ENCODE results near the gene RELL2.

Gene RELL2

DNA sequence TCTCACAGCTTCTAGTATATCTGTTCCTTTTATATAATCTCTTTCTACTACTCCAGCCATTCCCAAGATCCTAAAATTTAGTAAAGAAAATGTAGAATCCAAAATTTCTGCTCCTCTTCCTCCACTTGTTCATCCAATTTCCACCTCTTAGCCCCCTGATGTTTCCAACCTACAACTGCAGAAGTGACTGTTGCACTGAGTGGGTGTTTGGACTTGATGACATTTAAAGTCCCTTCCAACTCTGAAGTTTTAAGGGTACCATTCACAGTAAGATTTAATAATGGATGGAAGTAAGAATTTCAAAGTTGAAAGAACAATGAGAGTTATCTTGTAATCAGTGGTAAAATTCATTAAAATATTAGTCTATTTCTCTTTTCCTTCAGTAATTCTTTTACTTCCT lies 23.5 kb upstream of the RELL2 start:
- peak overlapping the region; percentile 67 for H3K4me3 Mint-ChIP-seq

DNA sequence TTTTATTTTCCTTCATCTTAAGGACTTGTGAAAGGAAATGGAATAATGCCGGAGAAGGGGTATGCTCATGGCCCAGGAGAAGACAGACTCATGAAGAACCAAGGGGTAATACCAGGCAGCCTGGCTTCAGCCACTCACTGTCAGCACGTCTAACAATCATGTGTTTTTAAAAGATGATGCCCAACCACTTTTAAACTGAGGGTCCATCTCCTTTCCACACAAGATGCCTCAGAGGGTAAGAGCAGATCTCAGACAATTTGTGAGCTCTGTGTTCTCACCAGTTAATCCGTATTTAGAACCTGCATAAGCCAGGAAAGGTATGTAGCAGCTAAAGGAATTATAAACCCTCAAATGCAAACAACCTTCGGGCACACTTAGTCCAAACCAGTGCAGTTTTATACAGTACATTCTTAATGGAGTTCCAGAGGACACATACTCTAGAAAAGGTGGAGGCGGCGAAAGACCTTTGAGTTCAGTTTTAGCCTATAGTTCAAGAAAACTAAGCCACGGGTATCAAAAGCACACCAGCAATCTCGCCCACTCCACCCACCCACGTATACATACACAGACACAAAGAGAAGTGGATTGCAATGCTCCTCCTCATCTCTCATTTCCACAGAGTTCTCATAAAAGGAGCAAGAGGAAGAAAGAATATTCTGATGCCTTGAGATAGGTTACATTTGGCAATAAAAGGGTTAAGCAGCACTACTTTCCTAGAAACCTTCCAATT lies 20.6 kb upstream of the RELL2 start:
- Mint-ChIP-seq H3K9me3 (no peaks in the 10 kb centered on the region), H3K4me1 (peaks cover 69% of the 10 kb centered on the region), H3K4me3 (peak overlapping the region; percentile 97), H3K36me3 (peaks cover 6% of the 10 kb centered on the region), H3K27ac (peak overlapping the region; percentile 99), H3K27me3 (no peaks in the 10 kb centered on the region)

More for the DNA sequence above, 23.5 kb upstream of the RELL2 start:
- H3K27ac Mint-ChIP-seq = peak overlapping the region; percentile 6
- no peaks in the 10 kb centered on the region for H3K27me3 Mint-ChIP-seq
- H3K4me1 Mint-ChIP-seq = peaks cover 82% of the 10 kb centered on the region
- H3K9me3 Mint-ChIP-seq = no peaks in the 10 kb centered on the region
- peaks cover 9% of the 10 kb centered on the region for H3K36me3 Mint-ChIP-seq

DNA sequence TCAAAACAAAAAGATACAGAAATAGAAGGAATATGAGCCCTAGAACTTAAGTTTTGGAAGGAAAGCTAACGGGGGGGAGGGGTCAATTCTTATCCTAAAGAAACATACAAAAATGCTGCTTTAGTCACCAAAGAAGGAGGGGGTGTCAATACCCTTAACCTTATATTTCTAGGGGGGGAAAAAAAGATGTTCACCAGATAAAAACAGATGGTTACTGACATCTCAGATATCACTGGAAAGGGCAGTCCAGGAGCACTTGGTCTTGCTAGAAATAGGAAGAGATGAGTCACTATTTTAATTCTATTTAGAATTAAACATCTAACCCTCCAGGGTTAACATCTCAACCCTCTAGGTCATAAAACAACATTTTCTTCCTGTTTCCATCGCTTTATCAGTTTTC lies 19.7 kb upstream of the RELL2 start:
- no peaks in the 10 kb centered on the region for H3K27me3 Mint-ChIP-seq
- no peaks in the 10 kb centered on the region for H3K9me3 Mint-ChIP-seq
- H3K36me3 Mint-ChIP-seq = peaks cover 6% of the 10 kb centered on the region
- H3K4me1 Mint-ChIP-seq = peaks cover 70% of the 10 kb centered on the region
- peak overlapping the region; percentile 97 for H3K4me3 Mint-ChIP-seq
- H3K27ac Mint-ChIP-seq = peak overlapping the region; percentile 99

DNA sequence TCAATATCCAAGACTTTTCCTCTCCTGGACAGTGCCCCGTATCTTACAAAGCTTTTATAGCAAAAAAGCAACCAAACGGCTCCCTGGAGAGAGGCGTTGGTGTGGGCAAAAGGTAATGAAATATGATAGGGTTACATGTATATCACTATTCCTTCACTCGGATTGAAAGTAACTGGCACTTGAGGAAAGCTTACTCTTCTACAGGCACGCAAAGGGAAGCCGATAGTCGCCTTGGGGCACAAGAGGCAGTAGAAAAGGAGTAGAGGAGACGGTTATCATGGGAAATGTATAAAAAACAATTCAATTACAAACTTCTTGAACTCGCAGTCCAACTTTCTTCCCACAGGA lies 19.1 kb upstream of the RELL2 start:
- H3K4me1 Mint-ChIP-seq = peaks cover 68% of the 10 kb centered on the region
- peaks cover 6% of the 10 kb centered on the region for H3K36me3 Mint-ChIP-seq
- H3K27ac Mint-ChIP-seq = peak overlapping the region; percentile 99
- no peaks in the 10 kb centered on the region for H3K9me3 Mint-ChIP-seq
- peak overlapping the region; percentile 97 for H3K4me3 Mint-ChIP-seq
- H3K27me3 Mint-ChIP-seq = no peaks in the 10 kb centered on the region

DNA sequence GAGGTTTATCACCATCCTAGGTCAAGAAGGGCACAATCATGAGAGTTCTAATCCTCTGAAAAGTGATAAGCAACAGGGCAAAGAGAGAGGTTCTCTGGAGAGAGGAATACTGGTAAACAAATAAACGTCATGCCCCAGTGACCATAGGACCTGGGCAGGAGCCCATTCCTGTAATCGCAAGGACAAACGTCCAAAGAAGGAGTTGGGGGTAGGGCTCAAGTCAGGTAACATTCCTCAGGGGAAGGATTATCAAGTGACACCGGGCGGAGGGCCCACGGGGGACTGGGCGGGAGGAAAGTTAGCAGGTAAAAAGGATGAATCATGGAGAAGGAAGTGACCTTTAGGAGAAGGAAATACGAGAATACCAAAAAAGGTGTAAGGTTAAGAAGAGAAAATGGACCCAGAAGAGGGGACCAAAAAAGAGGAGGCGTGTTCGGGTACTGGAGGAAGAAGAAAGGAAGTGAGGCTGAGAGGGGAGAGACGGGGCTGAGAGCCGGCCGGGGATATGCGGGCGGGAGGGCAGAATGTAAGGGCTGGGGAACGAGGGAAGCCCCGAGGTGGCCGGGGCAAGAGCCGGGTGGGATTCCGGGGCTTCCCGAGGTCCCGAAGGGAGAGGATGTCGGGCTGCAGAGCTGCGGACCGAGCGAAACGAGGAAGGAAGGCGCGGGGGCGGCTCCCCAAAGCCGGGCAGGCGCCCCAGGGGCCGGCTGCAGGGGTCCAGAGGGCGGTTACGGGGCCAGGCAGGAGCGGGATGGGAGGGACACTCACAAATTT lies 18.6 kb upstream of the RELL2 start:
- Mint-ChIP-seq H3K36me3 (peaks cover 5% of the 10 kb centered on the region), H3K4me1 (peaks cover 67% of the 10 kb centered on the region), H3K27ac (peak overlapping the region; percentile 99)

DNA sequence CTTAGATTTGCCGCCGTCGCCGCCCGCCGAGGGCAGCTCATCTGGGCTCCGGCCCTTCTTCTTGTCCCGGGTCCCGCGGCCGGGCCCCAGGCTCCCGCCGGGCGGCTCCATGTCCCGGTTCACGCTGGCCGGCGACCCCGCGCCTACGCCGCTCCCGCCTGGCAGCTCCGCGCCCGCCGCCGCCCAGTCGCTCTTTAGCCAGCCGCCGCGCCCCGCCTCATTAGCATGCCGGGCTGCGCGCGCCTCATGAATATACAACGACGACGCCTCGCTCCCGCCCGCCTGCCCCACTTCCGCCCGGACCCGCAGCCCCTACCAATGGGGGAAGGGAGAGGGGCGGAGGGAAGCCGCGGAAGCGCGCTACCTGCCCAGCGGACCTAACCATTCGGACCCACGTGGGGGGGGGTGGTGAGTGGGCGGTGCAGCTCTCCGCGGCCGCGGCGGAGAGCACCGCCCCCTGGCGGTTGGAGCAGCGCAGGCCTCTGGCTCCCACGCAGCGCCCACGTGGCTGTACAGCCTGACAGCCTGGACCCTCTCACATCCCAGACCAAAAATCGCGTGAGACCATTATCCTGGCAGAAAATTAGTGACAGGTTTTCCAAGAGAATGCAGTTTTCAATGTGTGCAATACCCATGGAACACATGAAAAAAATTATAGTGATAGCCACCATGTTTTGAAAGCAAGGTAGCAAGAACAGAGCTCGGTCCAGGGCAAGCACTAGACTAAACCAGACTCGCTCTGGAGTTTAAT lies 17.8 kb upstream of the RELL2 start, which contains the start of gene DIAPH1:
Gene DIAPH1 (minus strand): TSS at position 197 of the 751 bp plus-strand sequence. CDS start 86 bp downstream, at position 111.
- peak within 1 kb of the TSS; percentile 97 for H3K4me3 Mint-ChIP-seq
- peaks cover 8% of the 10 kb centered on the region for H3K36me3 Mint-ChIP-seq
- H3K4me1 Mint-ChIP-seq = peaks cover 67% of the 10 kb centered on the region
- H3K9me3 Mint-ChIP-seq = no peaks in the 10 kb centered on the region
- H3K27me3 Mint-ChIP-seq = no peaks in the 10 kb centered on the region
- peak within 1 kb of the TSS; percentile 99 for H3K27ac Mint-ChIP-seq

More for the DNA sequence above, 18.6 kb upstream of the RELL2 start:
- Mint-ChIP-seq H3K4me3 (peak overlapping the region; percentile 97), H3K9me3 (no peaks in the 10 kb centered on the region), H3K27me3 (no peaks in the 10 kb centered on the region)

DNA sequence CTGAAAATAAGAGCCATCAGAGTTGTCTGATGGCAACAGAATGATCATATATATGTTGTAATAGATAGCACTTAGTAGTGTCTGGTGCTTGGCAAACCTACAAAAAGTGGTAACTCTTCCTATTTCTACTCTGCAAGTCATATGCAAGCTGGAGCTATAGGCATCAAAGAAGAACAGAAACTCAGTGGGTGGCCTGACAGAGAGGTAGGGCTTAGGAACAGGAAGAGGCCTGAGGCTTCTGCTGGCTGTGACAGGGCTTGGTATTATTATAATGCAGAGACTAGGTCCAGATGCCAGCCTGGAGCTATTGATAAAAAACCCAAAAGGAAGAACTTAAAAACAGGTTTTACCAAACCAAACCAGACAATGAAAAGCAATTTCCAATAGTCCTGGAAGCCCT lies 13.6 kb upstream of the RELL2 start:
- Mint-ChIP-seq H3K9me3 (no peaks in the 10 kb centered on the region), H3K36me3 (peaks cover 19% of the 10 kb centered on the region), H3K4me1 (peaks cover 39% of the 10 kb centered on the region), H3K27ac (peak overlapping the region; percentile 52), H3K27me3 (no peaks in the 10 kb centered on the region), H3K4me3 (peak overlapping the region; percentile 9)

DNA sequence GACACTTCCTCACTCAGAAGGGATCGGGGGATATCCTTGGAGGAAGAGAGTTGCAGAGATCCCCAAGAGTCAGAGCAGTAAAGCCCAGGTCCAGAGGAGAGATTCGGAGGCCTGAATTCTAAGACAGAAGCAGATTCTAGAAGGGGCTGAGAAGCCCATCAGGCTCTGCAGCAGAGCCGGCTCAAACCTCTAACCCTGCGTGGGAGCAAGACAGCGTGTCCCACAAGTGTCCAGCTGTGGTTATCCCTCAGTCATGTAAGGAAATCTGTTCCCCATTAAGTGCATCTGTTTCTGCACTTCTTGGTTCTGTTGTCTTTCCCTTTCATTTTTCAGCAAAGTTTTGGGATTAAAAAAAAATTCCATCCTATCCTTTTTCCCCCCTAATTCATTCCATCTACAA lies 13.2 kb upstream of the RELL2 start:
- H3K4me1 Mint-ChIP-seq = peaks cover 39% of the 10 kb centered on the region
- peak overlapping the region; percentile 9 for H3K4me3 Mint-ChIP-seq
- no peaks in the 10 kb centered on the region for H3K27me3 Mint-ChIP-seq
- H3K9me3 Mint-ChIP-seq = no peaks in the 10 kb centered on the region
- H3K36me3 Mint-ChIP-seq = peaks cover 19% of the 10 kb centered on the region
- peak overlapping the region; percentile 52 for H3K27ac Mint-ChIP-seq

DNA sequence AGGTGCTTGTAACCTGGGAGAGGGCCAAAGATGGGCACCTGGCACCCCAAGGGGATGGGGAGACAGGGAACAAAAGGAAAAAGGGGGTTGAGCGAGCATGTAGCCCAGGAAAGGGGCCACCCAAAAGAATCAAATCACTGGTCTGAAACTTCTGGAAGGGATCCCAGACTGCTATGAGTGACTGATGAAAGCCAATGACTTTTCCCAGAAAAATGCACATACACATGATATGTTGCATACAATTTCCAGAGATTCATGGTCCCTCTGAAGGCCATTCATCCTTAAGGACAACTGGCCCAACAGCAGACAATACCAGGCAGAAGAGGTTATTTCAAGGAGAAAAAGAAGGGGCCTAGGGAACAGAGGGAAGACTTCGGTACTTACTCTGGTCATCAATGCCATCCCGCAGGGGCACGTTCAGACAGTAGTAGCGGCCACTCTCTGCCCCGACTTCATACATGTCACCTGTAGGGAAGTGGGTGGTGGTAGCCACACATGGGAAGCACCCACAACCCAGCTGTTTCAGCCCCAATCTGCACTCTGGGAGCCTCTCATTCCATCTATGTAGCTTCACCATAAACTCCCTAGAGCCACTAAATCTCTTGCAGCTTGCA lies 8.5 kb upstream of the RELL2 start:
- H3K9me3 Mint-ChIP-seq = no peaks in the 10 kb centered on the region
- H3K36me3 Mint-ChIP-seq = peaks cover 18% of the 10 kb centered on the region
- no peak overlapping the region for H3K4me3 Mint-ChIP-seq
- H3K27ac Mint-ChIP-seq = no peak overlapping the region
- H3K27me3 Mint-ChIP-seq = no peaks in the 10 kb centered on the region
- H3K4me1 Mint-ChIP-seq = peaks cover 26% of the 10 kb centered on the region

DNA sequence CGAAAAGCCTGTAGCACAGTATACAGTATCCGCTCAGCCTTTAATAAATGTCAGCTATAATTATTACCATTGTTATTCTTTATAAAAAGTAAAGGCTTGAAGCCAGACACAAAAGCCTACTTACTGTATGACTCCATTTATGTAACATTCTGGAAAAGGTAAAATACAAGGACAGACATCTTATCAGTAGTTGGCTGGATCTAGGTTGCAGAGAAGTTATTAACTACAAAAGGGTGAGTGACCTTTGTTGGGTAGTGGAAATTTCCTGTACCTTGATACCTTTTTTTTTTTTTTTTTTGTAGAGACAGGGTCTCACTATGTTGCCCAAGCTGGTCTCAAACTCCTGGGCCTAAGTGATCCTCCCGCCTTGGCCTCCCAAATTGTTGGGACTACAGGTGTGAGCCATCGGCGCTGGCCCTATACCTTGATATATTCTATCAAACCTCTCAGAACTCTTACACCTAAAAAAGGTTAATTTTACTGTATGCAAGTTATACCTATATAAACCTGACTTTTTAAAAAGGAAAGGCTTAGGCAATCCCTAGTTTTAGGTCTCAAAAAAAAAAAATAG lies 6.1 kb upstream of the RELL2 start:
- Mint-ChIP-seq H3K4me3 (no peak overlapping the region), H3K4me1 (peaks cover 36% of the 10 kb centered on the region), H3K36me3 (peaks cover 9% of the 10 kb centered on the region), H3K9me3 (no peaks in the 10 kb centered on the region), H3K27ac (no peak overlapping the region), H3K27me3 (no peaks in the 10 kb centered on the region)

DNA sequence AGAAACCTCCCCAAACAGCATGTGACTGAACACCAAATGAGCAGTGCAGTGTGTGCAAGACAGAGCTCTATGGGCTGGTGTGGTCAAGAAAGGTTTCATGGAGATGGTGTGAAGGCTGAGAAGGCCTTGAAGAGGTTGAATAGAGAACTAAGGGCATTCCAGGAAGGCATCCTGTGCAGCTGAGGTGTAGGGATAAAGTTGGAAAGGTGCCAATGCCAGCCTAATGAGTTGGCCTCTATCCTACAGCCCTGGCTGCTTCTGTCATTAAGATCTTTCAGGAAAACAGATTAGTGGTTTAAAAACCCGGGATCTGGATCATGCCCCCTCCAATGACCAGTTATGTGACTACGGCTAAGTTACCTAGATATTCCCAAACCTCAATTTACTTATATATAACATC lies 4.1 kb upstream of the RELL2 start:
- Mint-ChIP-seq H3K9me3 (no peaks in the 10 kb centered on the region), H3K36me3 (peaks cover 6% of the 10 kb centered on the region), H3K27me3 (no peaks in the 10 kb centered on the region), H3K27ac (no peak overlapping the region), H3K4me3 (no peak overlapping the region), H3K4me1 (peaks cover 43% of the 10 kb centered on the region)

DNA sequence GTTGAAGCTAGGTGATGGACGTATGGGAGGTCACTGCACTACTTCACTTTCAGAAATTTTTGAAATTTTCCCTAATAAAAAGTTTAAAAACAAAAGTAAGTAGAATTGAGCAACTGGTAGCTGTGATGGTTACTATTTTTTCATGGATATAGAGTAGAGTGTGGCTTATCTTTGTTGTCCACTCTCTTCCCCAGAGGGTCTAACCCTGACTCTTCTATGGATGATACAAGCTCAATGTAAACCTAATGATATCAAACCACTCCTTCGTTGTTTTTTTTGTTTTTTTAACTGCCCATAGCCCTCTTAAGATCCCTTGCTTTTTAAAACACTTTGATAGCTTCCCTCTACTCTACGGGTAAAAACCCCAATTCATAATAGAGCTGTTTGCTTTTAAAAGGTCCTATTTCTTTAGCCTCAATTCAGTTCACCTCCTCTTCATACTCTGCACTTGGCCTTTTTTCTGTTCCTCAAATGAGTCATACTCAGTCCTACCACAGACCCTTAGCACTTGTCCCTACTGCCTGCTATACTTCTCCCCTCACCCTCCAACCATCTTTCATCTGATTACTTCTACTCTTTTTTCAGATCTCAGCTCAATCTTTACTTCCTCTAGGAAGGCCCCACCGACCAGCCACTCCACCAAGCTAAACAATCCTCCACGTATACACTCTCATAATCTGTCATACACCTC lies 2.8 kb upstream of the RELL2 start:
- Mint-ChIP-seq H3K27me3 (no peaks in the 10 kb centered on the region), H3K27ac (no peak overlapping the region), H3K36me3 (peaks cover 2% of the 10 kb centered on the region), H3K4me3 (peak overlapping the region; percentile 12), H3K4me1 (peaks cover 52% of the 10 kb centered on the region), H3K9me3 (no peaks in the 10 kb centered on the region)

DNA sequence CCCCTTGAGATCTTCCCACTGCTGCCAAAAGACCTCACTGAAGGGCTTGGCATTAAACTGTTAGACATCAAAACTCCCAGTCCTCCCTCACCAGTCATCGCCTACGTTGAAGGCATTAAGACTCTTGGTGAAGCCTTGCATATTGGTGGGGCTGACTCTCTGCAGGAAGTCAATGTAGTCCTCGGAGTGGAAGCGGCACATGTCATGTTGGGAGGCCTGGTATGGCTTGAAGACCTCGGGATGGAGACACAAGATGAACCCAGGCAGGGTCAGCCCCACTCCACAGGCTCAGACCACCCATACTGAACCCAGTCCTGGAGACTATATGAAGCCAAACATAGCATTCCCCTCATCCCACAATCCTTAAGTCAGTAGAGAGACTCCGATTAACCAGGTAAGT lies 2.1 kb upstream of the RELL2 start:
- H3K36me3 Mint-ChIP-seq = peaks cover 2% of the 10 kb centered on the region
- no peak overlapping the region for H3K27ac Mint-ChIP-seq
- peak overlapping the region; percentile 90 for H3K4me3 Mint-ChIP-seq
- H3K27me3 Mint-ChIP-seq = no peaks in the 10 kb centered on the region
- no peaks in the 10 kb centered on the region for H3K9me3 Mint-ChIP-seq
- peaks cover 55% of the 10 kb centered on the region for H3K4me1 Mint-ChIP-seq

DNA sequence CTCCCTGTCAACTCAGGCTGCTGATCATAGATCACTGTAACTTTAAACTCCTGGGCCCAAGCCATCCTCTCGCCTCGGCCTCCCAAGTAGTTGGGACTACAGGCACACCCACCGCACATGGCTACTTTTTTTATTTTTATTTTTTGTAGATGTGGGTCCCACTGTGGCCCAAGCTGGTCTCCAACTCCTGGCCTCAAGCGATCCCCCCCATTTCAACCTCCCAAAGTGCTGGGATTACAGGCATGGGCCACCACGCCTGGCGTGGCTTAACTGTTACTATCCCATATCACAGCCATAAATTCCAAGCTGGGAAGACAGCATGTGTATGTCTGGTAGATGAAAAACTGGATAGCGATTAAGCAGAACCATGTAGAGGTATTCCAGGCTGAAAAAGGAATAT lies 1.2 kb upstream of the RELL2 start:
- H3K4me1 Mint-ChIP-seq = peaks cover 55% of the 10 kb centered on the region
- peak overlapping the region; percentile 36 for H3K27ac Mint-ChIP-seq
- H3K36me3 Mint-ChIP-seq = peaks cover 2% of the 10 kb centered on the region

DNA sequence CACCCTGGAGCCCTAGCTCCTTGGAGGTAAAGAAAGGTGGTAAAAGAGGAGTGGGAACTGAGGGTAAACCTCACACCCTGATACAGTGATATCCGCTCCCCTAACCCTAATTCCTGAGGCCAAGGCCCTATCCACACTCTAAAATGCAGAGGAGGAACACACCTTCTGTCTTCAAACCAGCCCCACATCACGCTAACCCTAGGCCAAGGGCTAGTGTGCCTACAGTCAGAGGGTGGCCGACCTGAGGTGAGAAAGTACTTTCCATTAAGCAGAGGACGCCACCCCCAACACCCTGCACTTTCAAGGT lies 738 bp upstream of the RELL2 start:
- no peaks in the 10 kb centered on the region for H3K27me3 Mint-ChIP-seq
- peaks cover 4% of the 10 kb centered on the region for H3K36me3 Mint-ChIP-seq
- peak overlapping the region; percentile 36 for H3K27ac Mint-ChIP-seq
- peak overlapping the region; percentile 90 for H3K4me3 Mint-ChIP-seq
- H3K9me3 Mint-ChIP-seq = no peaks in the 10 kb centered on the region
- H3K4me1 Mint-ChIP-seq = peaks cover 57% of the 10 kb centered on the region

More for the DNA sequence above, 1.2 kb upstream of the RELL2 start:
- Mint-ChIP-seq H3K4me3 (peak overlapping the region; percentile 90), H3K9me3 (no peaks in the 10 kb centered on the region), H3K27me3 (no peaks in the 10 kb centered on the region)

Measured in activated naive CD4-positive, alpha-beta T cell treated with anti-CD3 and anti-CD28 coated beads, Interleukin-2, amount 50 U/mL, for 24 hours (primary cell).